GM12878 (cell line): Measurements from ENCODE around the gene SIK2.

ENCODE experiments used
- CTCF ChIP-seq, 3 experiments: IDR thresholded peaks in 2 of 3; conservative IDR thresholded peaks in 1 of 3; 2 replicates each; pipeline ENCODE4 v1.5.1; 2011; ENCODE audit warnings: low read depth in 3 of 3, low read length in 3 of 3, mild to moderate bottlenecking in 3 of 3, control low read depth in 2 of 3, moderate library complexity in 2 of 3, inconsistent platforms in 1 of 3, mixed read lengths in 1 of 3; ENCODE audit not compliant: control insufficient read depth in 2 of 3, insufficient read depth in 1 of 3; ENCODE audit errors: extremely low read depth in 1 of 3
- EZH2 ChIP-seq: IDR thresholded peaks from 2 replicates; pipeline ENCODE4 v1.6.1; 2012; ENCODE audit warnings: low read depth, mild to moderate bottlenecking, control low read depth, inconsistent platforms, low read length, borderline replicate concordance; ENCODE audit not compliant: control insufficient read depth

- no peak for TF ChIP-seq CTCF (IDR thresholded peaks at IDR 0.05 in 2 of 3, conservative IDR thresholded peaks at IDR 0.05 in 1 of 3; ENCODE audit: control insufficient read depth in 2 of 3, extremely low read depth in 1 of 3, insufficient read depth in 1 of 3, low read depth in 3 of 3, low read length in 3 of 3)
- TF ChIP-seq EZH2: no peak
These were observed 26.5 kb upstream of the SIK2 start for GRCh38 chr11:111575740-111576139.
